GM12891 (cell line): Measurements from ENCODE around the gene OTUD5.

Experiments used
- POLR2A ChIP-seq: IDR thresholded peaks from 2 replicates; pipeline ENCODE4 v1.6.1; 2011; ENCODE audit warnings: low read depth, low read length, control low read depth
- TAF1 ChIP-seq: IDR thresholded peaks from 2 replicates; pipeline ENCODE4 v1.6.1; 2011; ENCODE audit warnings: low read depth, low read length, control low read depth

DNA sequence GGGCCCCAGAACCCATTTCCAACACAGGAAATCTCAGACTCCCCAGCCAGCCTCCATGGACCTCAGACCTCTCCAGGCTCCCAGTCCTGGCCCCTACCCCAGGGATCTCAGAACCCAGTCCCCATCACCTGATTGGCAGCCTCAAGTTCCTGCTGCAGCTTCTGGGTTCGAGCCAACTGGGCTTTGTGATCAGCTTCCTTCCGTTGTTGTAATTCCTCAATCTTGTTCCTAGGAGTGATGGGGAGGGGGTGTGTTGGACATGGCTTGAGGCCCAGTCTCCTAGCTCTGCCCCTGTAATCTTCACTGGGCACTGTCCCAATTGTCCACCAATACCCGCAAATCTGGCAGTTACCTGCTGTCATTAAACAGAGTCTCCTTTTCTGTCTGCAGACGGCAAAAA lies 32.1 kb upstream of the OTUD5 start:
- TF ChIP-seq POLR2A, result no peak
- no peak for TF ChIP-seq TAF1
